HepG2 (cell line): ENCODE data around the gene DICER1. TPM values are rescaled to one million over a fixed set of nuclear protein-coding genes. Genes with fewer than 3 reads are reported as not detected.
"Not testable (repeated sequence)": the region's sequence is repeated elsewhere in the genome, so short reads cannot be mapped to it uniquely, and the experiment has no call there.

Experiments used
- ATAC-seq: fragments of 200-7000 bp; cut with Tn5 transposase; 3 replicates; pipeline ENCODE4 v1.9.1; 2020; ENCODE audit warnings: mild to moderate bottlenecking, moderate library complexity
- BruUV-seq: library from RNA; stranded (reverse); fragments of 400-500 nt; replicated peaks from 2 replicates; lab custom pipeline; 2021; lab: Mats Ljungman, UMichigan
- CTCF ChIA-PET: fragments of 300-600 bp; formaldehyde crosslinking; extraction: SDS; loops from one replicate; lab custom pipeline; 2021; ENCODE audit warnings: low total read pairs, inconsistent platforms, low intra/inter-chr PET ratio; lab: Yijun Ruan, JAX
- POLR2A ChIA-PET: fragments of 350-600 bp; sonication (Branson Sonifier 250); formaldehyde crosslinking; loops from one replicate; lab custom pipeline; 2020; ENCODE audit warnings: antibody characterized with exemption, inconsistent platforms; lab: Yijun Ruan, JAX
- DNase-seq: peaks from one replicate; pipeline ENCODE4 v3.0.0-alpha.2; 2015; ENCODE audit warnings: low spot score
- FAIRE-seq: peaks from 3 replicates; lab custom pipeline; 2011; peaks lifted over from hg19 to GRCh38; lab: Jason Lieb, UNC
- H2AFZ ChIP-seq: one replicate; pipeline ENCODE4 v1.6.1; 2011; ENCODE audit warnings: low read length, inconsistent platforms
- H3K27ac ChIP-seq: fragments of 300-600 bp; 3 replicates; pipeline ENCODE4 v1.8.0; 2011; ENCODE audit warnings: mixed run types, mild to moderate bottlenecking, mixed read lengths, low read length, inconsistent platforms; ENCODE audit not compliant: insufficient read depth; ENCODE audit errors: extremely low read length
- H3K27me3 ChIP-seq, 2 experiments: fragments of 200-600 bp in 1 of 2; 2 replicates in 1 of 2; 3 replicates in 1 of 2; pipeline versions ENCODE4 v1.6.0 to v1.8.0; 2011; ENCODE audit warnings: low read length in 2 of 2, mild to moderate bottlenecking in 2 of 2, moderate library complexity in 2 of 2, inconsistent platforms in 1 of 2; ENCODE audit not compliant: insufficient read depth in 2 of 2, control insufficient read depth in 1 of 2
- H3K36me3 ChIP-seq, 2 experiments: fragments of 200-600 bp in 1 of 2; replicated peaks in 1 of 2; 2 replicates in 1 of 2; 3 replicates in 1 of 2; pipeline versions ENCODE4 v1.5.1 to v1.8.0; 2011; ENCODE audit warnings: low read length in 2 of 2, inconsistent platforms in 1 of 2; ENCODE audit not compliant: insufficient read depth in 2 of 2, control insufficient read depth in 1 of 2
- H3K4me1 ChIP-seq: 2 replicates; pipeline ENCODE4 v1.5.1; 2012; ENCODE audit warnings: low read length, inconsistent platforms; ENCODE audit not compliant: insufficient read depth
- H3K4me2 ChIP-seq: 2 replicates; pipeline ENCODE4 v1.6.0; 2011; ENCODE audit warnings: low read depth, low read length, inconsistent platforms
- H3K4me3 ChIP-seq, 3 experiments: fragments of 200-600 bp in 1 of 3; sonication (generic), shearing (Covaris generic) in 1 of 3; replicated peaks in 1 of 3; 2 replicates each; pipeline ENCODE4 v1.5.1; 2011 to 2016; ENCODE audit warnings: low read length in 3 of 3, inconsistent platforms in 2 of 3, low read depth in 2 of 3, mild to moderate bottlenecking in 2 of 3, control low read depth in 1 of 3, mixed read lengths in 1 of 3; ENCODE audit not compliant: insufficient read depth in 1 of 3
- H3K79me2 ChIP-seq: one replicate; pipeline ENCODE4 v1.6.1; 2011; ENCODE audit warnings: low read length, inconsistent platforms; ENCODE audit not compliant: insufficient read depth
- H3K9ac ChIP-seq: 2 replicates; pipeline ENCODE4 v1.6.0; 2011; ENCODE audit warnings: mild to moderate bottlenecking, low read depth, low read length, inconsistent platforms; ENCODE audit not compliant: insufficient read depth
- H3K9me3 ChIP-seq: 2 replicates; pipeline ENCODE4 v1.5.1; 2012; ENCODE audit warnings: mild to moderate bottlenecking, low read length
- H4K20me1 ChIP-seq: 2 replicates; pipeline ENCODE4 v1.6.0; 2011; ENCODE audit warnings: inconsistent platforms, mild to moderate bottlenecking, low read length, moderate library complexity; ENCODE audit not compliant: insufficient read depth
- KDM5A ChIP-seq: fragments of 200-600 bp; sonication (generic); IDR thresholded peaks from 2 replicates; pipeline ENCODE4 v1.7.0; 2018; ENCODE audit warnings: antibody characterized with exemption, mild to moderate bottlenecking, low read length, borderline replicate concordance
- PTBP1 ChIP-seq: fragments of 200-400 bp; formaldehyde crosslinking; IDR thresholded peaks from 2 replicates; pipeline ENCODE4 v1.6.1; 2018; ENCODE audit warnings: low read length, low read depth; ENCODE audit not compliant: poor library complexity, severe bottlenecking
- RELA ChIP-seq: sonication (generic); formaldehyde crosslinking; IDR thresholded peaks from 2 replicates; pipeline ENCODE4 v1.4.0; 2020; ENCODE audit warnings: missing genetic modification reagents
- YEATS2 ChIP-seq: sonication (generic); formaldehyde crosslinking; IDR thresholded peaks from 2 replicates; pipeline ENCODE4 v1.4.0; 2020; ENCODE audit warnings: missing genetic modification reagents, borderline replicate concordance
- ZNF160 ChIP-seq: sonication (generic); formaldehyde crosslinking; IDR thresholded peaks from 2 replicates; pipeline ENCODE4 v1.8.0; 2022; ENCODE audit warnings: mild to moderate bottlenecking, inconsistent platforms, missing genetic modification reagents
- ZNF83 ChIP-seq: sonication (generic); formaldehyde crosslinking; IDR thresholded peaks from 2 replicates; pipeline ENCODE4 v1.4.0; 2020; ENCODE audit warnings: missing genetic modification reagents, mild to moderate bottlenecking, borderline replicate concordance
- WGBS: methylation state at CpG from one replicate; pipeline ENCODE4 v1.1.6; 2017; ENCODE audit warnings: low lambda C conversion rate; 5-methylcytosine and 5-hydroxymethylcytosine counted together
- in situ Hi-C: cut with HindIII; loops from 2 replicates; pipeline ENCODE4 v1.10.0; 2017; ENCODE audit warnings: low pct_unique_long_range_greater_than_20kb; ENCODE audit not compliant: extremely low pct_ligation_motif_present
- intact Hi-C: fragments of 100-400 bp; cut with micrococcal nuclease; formaldehyde crosslinking; loops from one replicate; pipeline ENCODE4 v1.10.0; 2022; ENCODE audit not compliant: unreplicated experiment
- polyA plus RNA-seq, 8 experiments: library from polyadenylated mRNA; depleted of rRNA in 3 of 8; stranded (reverse) in 7 of 8; unstranded in 1 of 8; fragments of >200 nt; fragmentation: Illumina TruSeq in 4 of 8; extraction: Trizol in 4 of 8; gene quantifications; 2 replicates each; pipeline versions ENCODE4 v1.2.1 to v1.2.3, GENCODE V29; 2011 to 2016; ENCODE audit warnings: low read depth in 4 of 8, missing spikeins in 1 of 8, mixed read lengths in 1 of 8; ENCODE audit not compliant: insufficient read depth in 1 of 8
- total RNA-seq, 5 experiments: library from RNA; depleted of rRNA; stranded (reverse); fragments of >200 nt; fragmentation: Illumina TruSeq; extraction: Trizol; gene quantifications; 2 replicates each; pipeline ENCODE4 v1.2.3, GENCODE V29; 2016; ENCODE audit warnings: low read depth in 1 of 5
- TF ChIP-seq, protein P1 (sequence below): sonication (generic); formaldehyde crosslinking; IDR thresholded peaks from 2 replicates; pipeline ENCODE4 v1.5.0; 2020; ENCODE audit warnings: mild to moderate bottlenecking, missing genetic modification reagents
- TF ChIP-seq, protein P2 (sequence below): sonication (generic); formaldehyde crosslinking; IDR thresholded peaks from 2 replicates; pipeline ENCODE4 v1.8.1; 2023; ENCODE audit warnings: missing genetic modification reagents, mild to moderate bottlenecking, borderline replicate concordance
- TF ChIP-seq, protein P3 (sequence below): IDR thresholded peaks from 2 replicates; pipeline ENCODE4 v1.6.1; 2012; ENCODE audit warnings: low read length, improper control_type of control experiment

Gene DICER1
- total and polyA plus RNA-seq, 2 of the 13 experiments (the other 11 are each of a cell fraction or from before 2014, with no cell fraction given), result 31.8 to 61.9 TPM

DNA sequence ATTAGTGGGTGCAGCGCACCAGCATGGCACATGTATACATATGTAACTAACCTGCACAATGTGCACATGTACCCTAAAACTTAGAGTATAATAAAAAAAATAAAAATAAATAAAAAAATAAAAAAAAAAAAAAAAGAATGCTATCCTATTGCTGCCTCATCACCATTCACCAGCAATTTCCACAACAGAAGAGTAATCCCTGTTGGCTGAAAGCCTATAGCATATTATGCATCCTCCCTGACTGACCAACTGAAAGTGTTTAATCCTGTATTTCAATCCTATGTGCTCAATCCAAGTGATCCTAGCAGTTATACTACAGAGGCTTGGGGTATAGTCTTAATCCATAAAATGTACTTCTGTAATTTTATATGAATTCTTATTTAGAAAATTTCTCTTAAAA, 18.5 kb downstream of the DICER1 start (continued):
- TF ChIP-seq, protein P1, sequence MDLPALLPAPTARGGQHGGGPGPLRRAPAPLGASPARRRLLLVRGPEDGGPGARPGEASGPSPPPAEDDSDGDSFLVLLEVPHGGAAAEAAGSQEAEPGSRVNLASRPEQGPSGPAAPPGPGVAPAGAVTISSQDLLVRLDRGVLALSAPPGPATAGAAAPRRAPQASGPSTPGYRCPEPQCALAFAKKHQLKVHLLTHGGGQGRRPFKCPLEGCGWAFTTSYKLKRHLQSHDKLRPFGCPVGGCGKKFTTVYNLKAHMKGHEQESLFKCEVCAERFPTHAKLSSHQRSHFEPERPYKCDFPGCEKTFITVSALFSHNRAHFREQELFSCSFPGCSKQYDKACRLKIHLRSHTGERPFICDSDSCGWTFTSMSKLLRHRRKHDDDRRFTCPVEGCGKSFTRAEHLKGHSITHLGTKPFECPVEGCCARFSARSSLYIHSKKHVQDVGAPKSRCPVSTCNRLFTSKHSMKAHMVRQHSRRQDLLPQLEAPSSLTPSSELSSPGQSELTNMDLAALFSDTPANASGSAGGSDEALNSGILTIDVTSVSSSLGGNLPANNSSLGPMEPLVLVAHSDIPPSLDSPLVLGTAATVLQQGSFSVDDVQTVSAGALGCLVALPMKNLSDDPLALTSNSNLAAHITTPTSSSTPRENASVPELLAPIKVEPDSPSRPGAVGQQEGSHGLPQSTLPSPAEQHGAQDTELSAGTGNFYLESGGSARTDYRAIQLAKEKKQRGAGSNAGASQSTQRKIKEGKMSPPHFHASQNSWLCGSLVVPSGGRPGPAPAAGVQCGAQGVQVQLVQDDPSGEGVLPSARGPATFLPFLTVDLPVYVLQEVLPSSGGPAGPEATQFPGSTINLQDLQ, result no peak
- no peak for TF ChIP-seq ZNF83 (CRISPR knock-in tag)
- TF ChIP-seq, all 625 proteins: peak for 0

DNA sequence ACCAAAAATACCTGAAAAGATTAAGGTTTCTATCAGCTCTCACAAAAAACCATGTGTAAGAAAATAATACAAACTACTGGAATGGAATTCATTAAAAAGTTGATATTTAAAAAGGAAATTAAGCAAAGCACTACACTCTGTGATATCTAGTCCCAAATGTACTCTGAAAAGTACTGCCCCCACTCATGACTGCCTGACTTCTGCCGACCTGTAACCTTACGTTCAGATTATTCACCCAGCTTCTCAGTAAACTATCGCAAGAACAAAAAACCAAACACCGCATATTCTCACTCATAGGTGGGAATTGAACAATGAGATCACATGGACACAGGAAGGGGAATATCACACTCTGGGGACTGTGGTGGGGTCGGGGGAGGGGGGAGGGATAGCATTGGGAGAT, 18.9 kb downstream of the DICER1 start:
- Histone ChIP-seq H4K20me1 (peaks cover 18% of the 10 kb centered on the region), H3K79me2 (peaks cover 86% of the 10 kb centered on the region), H3K4me1 (peaks cover 19% of the 10 kb centered on the region)
- H3K4me2 ChIP-seq, H3K36me3 ChIP-seq, H3K9me3 ChIP-seq, in situ Hi-C loops, BruUV-seq, H3K27me3 ChIP-seq, H2AFZ ChIP-seq, POLR2A ChIA-PET, H3K4me3 ChIP-seq, DNase-seq, FAIRE-seq, intact Hi-C loops, H3K9ac ChIP-seq, H3K27ac ChIP-seq, ATAC-seq, CTCF ChIA-PET: not testable (repeated sequence)
- 95% methylated on average over 4 of the region's 5 CpGs for WGBS

DNA sequence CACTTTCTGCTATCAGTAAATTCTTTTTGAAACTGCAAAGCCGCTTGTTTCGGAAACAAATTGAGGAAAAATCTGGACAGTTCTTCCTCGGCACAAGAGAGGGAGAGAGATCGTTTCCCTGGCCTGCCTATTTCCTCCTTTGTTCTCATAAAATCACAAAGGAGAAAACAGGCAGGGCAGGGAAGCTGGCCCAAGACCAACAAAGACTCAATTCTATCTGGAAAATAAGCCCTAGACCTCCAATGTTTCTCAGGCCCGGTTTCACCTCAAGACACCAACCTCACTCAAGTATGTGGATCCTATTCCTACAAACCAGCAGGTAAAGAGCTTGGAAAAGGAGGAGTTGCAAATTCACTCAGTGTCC, 19.5 kb downstream of the DICER1 start:
- H3K27ac ChIP-seq, result no peak overlapping the region
- FAIRE-seq (no peak), ATAC-seq (no peak), DNase-seq (no peak)
- H2AFZ ChIP-seq, result no peak overlapping the region
- WGBS, result 96% methylated on average over 5 of the region's 5 CpGs
- no peaks in the 10 kb centered on the region for H3K27me3 ChIP-seq
- intact Hi-C loops, result no loop called here
- no peak overlapping the region for H3K4me2 ChIP-seq
- no TSS peak for BruUV-seq
- H3K36me3 ChIP-seq, result peaks cover 0 to 9% of the 10 kb centered on the region in 2 experiments; a peak in 2 of 5 replicates
- in situ Hi-C loops, result no loop called here
- POLR2A ChIA-PET, result no interaction called here
- peaks cover 15% of the 10 kb centered on the region for H4K20me1 ChIP-seq
- H3K9ac ChIP-seq, result no peak overlapping the region
- H3K79me2 ChIP-seq, result peaks cover 80% of the 10 kb centered on the region
- H3K4me3 ChIP-seq, result no peak overlapping the region
- H3K9me3 ChIP-seq, result no peaks in the 10 kb centered on the region
- CTCF ChIA-PET, result no interaction called here
- TF ChIP-seq ZNF160 (CRISPR knock-in tag) (no peak), YEATS2 (CRISPR knock-in tag) (no peak), KDM5A (no peak), RELA (CRISPR knock-in tag) (no peak), PTBP1 (no peak)
- TF ChIP-seq, protein P2, sequence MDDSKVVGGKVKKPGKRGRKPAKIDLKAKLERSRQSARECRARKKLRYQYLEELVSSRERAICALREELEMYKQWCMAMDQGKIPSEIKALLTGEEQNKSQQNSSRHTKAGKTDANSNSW (CRISPR knock-in tag), result no peak
- TF ChIP-seq, protein P3, sequence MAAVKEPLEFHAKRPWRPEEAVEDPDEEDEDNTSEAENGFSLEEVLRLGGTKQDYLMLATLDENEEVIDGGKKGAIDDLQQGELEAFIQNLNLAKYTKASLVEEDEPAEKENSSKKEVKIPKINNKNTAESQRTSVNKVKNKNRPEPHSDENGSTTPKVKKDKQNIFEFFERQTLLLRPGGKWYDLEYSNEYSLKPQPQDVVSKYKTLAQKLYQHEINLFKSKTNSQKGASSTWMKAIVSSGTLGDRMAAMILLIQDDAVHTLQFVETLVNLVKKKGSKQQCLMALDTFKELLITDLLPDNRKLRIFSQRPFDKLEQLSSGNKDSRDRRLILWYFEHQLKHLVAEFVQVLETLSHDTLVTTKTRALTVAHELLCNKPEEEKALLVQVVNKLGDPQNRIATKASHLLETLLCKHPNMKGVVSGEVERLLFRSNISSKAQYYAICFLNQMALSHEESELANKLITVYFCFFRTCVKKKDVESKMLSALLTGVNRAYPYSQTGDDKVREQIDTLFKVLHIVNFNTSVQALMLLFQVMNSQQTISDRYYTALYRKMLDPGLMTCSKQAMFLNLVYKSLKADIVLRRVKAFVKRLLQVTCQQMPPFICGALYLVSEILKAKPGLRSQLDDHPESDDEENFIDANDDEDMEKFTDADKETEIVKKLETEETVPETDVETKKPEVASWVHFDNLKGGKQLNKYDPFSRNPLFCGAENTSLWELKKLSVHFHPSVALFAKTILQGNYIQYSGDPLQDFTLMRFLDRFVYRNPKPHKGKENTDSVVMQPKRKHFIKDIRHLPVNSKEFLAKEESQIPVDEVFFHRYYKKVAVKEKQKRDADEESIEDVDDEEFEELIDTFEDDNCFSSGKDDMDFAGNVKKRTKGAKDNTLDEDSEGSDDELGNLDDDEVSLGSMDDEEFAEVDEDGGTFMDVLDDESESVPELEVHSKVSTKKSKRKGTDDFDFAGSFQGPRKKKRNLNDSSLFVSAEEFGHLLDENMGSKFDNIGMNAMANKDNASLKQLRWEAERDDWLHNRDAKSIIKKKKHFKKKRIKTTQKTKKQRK, result no peak
- H3K4me1 ChIP-seq, result peaks cover 19% of the 10 kb centered on the region
